ENCODE results near the gene DIDO1.
A peak's percentile ranks its signal among the peaks of the same experiment; 100 is the strongest.

Gene DIDO1

DNA sequence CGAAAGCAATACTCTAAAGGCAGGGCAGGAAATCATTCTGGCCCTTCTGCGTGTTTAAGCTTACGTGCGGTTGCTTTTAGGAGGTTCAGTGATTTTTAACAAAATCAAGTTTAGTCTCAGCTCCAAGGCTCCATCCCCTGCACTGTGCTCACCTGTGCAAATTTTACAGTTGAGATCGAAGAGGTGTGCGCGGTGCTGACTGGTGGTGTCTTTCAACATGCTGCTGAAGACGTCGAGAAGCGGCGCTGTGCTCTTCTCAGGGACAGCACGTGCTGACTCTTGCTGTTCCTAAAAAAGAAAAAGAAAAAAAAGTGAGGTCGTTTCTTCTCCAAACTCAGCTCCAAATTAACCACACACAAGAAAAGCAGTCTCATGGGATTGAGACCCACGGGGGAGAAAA lies 32.0 kb downstream of the DIDO1 start:
- DNase-seq (ENCODE audit: low spot score), result no peak

DNA sequence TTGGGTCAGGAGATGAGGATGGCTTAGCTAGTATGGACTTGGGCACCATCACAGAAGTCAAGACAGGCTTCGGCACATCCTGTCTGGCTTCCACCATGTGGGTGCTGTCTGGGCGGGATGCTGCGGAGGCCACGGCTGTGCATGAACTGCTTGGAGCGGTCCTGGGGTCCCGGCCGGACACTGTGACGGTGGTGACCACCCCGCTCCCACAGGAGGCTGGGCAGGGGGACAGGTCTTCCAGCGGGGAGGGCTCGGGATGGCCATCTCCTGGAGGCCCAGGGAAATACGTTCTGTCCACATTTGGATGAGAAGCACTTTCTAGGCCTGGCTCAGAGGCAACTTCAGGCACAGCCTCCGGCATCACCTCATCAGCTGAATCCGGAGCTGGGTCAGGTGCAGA lies 32.6 kb downstream of the DIDO1 start:
- no peak for DNase-seq (ENCODE audit: low spot score)

- no peak for DNase-seq (ENCODE audit: low spot score)
Observed at GRCh38 chr20:62892348-62893304, 33.7 kb downstream of the DIDO1 start.

GRCh38 chr20:62891111-62891510 lies 35.2 kb downstream of the DIDO1 start:
- no peak for DNase-seq (ENCODE audit: low spot score)

DNA sequence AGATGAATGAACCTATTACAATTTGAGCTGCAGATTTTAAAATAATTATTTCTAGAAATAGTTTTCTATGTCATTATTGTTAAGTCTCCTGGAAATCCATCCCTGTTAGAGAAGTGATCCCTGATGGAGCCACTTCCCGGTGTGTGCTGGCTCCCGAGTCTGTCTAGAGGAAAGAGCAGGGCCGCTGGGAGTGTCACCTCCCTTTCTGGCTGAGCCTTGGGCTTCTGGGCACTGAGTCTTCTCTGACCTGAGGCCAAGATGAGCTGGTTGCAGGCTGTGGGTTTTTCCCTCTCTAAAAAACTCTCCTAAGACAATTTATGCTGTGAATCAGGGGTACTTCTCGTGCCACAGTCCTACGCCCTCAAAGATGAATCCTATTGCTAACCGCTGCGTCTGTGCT lies 35.9 kb downstream of the DIDO1 start:
- no peak for DNase-seq (ENCODE audit: low spot score)

DNA sequence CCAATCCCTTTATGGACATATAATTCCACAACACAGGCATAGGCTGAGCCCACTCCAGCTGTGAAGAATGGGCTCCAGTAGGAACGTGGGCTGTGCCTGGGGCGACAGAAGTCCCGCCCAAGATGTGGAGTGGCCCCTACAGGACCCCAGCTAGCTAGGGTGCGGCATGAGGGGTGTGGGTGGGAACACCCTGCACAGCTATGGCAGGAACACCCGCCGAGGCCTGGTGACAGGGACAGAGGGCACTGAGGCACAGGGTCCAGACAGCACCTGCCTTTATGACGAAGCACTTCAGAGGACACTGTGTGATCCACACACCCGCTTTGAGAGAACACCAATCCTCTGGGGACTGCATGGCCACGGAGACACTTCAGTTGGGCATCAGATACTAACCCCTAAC lies 36.4 kb downstream of the DIDO1 start:
- DNase-seq (ENCODE audit: low spot score), result no peak

- DNase-seq (ENCODE audit: low spot score), result no peak
Observed at GRCh38 chr20:62889411-62889810, 36.9 kb downstream of the DIDO1 start.

DNA sequence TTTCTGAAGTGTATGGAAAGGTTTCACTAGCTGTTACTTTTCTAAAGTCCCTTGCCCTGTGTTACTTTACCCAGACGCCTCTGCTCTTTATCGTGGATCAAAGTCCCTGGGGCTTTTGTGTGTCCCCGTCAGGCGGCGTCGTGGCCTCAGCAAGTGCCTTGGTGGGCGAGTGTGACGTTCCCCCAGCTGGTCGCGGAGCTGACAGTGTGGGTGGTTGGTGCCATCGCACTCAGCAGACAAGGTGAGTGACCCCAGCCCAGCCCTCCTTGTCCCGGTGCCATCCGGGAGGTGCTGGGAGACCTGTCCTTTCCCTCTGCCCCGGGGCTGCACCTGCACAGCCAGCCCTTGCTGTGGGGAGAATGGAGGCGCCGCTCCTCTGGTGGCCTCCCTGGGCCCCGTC lies 37.4 kb downstream of the DIDO1 start:
- DNase-seq (ENCODE audit: low spot score), result no peak

DNA sequence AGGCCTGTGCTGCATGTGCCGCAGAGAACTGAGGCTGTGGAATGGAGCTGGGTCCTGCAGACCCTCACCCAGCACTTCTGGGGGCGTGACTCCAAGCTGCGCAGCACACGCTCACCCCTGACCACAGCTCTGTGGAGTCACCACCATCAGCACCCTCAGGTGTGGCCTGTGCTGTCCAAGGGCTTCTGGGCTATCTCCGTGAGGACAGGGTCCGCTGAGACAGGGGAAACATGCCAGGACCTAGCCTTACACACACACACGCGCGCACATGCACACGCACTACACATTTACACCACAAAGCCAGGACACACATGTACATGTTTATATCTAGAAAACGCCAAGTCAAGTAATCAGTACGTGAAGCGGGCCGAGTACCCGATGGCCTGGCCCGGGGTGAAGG lies 37.9 kb downstream of the DIDO1 start:
- DNase-seq (ENCODE audit: low spot score), result no peak

DNA sequence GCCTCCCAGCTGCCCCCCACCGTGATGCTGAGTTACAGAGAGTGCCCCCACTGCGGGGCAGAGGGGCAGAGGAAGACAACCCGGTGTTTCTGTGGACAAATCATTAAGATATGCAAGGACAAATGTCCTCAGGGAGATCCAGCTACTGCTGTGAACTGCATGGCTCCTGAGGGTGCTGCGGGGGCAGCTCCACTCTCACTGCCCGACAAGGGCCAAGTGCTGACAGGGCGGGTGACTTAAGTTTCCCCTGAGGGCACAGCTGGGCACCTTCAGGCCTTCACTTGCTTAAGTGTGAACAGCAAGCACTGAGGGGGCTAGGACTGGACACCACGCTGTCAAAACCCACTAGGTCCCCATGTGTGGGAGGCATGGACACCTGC lies 38.5 kb downstream of the DIDO1 start:
- DNase-seq (ENCODE audit: low spot score), result no peak

DNA sequence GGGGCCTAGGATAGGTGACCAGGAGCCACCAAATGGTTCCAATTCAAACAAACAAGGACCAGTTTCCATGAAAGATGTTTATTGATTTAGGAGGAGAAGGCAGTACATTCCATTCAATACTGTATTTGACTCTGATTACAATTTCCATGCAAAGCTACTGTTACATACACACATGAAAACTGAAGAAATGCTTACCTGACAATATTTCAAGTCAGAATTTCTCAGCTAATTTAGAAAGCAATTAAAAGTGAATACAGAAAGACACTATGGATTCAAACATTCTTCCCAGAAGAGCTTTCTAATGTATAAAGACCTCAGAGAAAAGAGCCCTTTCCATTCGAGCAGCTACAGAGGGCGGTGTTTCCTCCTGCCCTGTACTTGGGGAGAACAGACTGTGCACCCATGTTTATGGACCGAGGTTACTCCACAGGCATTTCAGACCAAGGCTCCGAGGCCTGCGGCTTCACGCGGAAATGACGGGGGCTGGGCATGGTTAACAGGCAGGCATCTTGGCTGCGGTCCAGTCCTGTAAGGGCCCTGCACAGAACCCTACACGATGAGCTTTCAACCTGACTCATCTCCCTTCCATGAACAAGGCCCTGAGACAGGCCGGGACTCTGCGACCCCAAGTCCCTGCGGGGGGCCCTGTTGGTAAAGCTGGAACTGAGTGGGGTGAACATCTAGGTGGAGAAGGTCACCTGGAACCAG lies 39.0 kb downstream of the DIDO1 start:
- peak; percentile 10 for DNase-seq (ENCODE audit: low spot score)

- DNase-seq (ENCODE audit: low spot score), result no peak
Observed at GRCh38 chr20:62886709-62887058, 39.6 kb downstream of the DIDO1 start.

GRCh38 chr20:62885896-62886708 lies 40.2 kb downstream of the DIDO1 start:
- DNase-seq (ENCODE audit: low spot score), result no peak

- DNase-seq (ENCODE audit: low spot score), result no peak
Observed at GRCh38 chr20:62885046-62885895, 41.0 kb downstream of the DIDO1 start.

DNA sequence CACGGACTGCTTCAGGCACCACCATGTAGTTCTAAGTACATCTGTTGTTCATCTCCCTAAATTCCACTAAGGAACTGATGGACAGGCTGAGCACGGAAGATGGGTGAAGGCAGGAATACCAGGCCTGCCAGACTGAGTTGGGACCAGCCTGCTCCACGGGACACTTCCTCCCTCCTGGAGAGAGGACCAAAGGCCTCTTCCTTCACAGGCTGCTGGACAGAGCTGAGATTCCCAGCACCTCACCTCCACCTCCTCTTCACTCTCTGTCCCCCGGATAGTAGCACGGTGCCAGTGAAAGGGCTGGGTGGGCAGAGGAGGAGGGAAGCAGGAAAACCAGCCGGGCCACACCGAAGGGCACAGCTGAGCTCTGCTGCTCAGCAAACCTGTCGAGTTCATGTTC lies 41.7 kb downstream of the DIDO1 start:
- no peak for DNase-seq (ENCODE audit: low spot score)

DNA sequence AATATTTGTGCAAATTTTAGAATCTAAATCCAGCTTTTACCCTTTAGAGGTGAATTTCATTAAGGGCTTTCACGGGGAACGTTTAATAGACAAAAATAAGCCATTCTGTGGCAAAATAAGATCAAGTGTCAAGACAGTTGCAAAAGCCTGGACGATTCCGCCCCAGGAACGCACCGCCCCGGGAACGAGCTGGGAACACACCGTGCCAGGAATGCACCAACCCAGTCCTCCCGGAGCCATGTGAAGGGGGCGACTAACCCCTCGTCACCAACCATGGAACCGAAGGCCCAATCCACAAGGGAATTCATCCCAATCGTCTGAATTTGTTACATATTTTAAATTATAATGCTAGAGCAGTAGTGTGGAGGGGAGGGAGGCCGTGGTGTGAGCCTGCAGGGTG lies 43.9 kb downstream of the DIDO1 start:
- no peak for DNase-seq (ENCODE audit: low spot score)

DNA sequence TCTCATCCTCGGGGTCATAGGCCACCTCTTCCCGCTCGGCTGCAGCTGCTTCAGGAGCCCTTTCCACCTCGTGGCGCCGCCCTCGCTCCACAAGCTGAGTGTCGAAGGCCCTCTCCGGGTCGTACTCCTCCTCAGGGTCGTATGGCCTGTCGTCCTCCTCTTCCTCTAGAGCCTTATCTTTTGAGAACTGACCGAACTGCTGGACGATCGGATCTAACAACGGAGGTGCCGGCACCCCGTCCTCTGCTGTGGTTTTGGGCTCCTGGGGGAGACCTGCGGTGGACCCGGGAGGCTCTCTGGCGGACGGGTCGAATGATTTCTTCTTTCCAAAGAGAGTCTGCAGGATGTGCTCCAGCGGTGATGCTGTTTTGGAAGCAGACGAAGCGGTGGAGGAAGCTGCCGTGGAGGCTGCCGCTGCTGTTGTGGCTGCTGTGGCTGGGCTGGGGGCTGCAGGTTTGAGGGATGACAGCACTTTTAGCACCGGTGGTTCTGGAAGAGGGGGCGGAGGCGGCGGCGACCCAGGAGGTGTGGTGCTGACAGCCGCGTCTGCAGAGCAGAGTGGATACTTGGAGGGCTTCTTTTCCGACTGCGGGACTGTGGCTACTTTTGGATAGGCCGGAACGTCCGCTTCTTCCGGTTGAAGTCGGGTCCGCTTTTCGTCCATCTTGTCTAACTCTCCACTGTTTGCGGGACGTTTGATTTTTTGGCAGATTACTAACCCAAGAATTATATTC lies 44.5 kb downstream of the DIDO1 start:
- DNase-seq (ENCODE audit: low spot score), result no peak

- DNase-seq (ENCODE audit: low spot score), result no peak
Observed at GRCh38 chr20:62880935-62881661, 45.2 kb downstream of the DIDO1 start.

- DNase-seq (ENCODE audit: low spot score), result no peak
Observed at GRCh38 chr20:62880147-62880934, 46.0 kb downstream of the DIDO1 start.

Data from hematopoietic multipotent progenitor cell treated with erythropoietin and hydrocortisone succinate and interleukin-3 and kit ligand, for 15 days (in vitro differentiated cells).